ENCODE measurements around the gene SV2C. TPM values are rescaled to one million over a fixed set of nuclear protein-coding genes. Genes with fewer than 3 reads are reported as not detected.

The SV2C gene
- total RNA-seq, 1 experiment from 2014 or later, result 0.09 TPM

DNA sequence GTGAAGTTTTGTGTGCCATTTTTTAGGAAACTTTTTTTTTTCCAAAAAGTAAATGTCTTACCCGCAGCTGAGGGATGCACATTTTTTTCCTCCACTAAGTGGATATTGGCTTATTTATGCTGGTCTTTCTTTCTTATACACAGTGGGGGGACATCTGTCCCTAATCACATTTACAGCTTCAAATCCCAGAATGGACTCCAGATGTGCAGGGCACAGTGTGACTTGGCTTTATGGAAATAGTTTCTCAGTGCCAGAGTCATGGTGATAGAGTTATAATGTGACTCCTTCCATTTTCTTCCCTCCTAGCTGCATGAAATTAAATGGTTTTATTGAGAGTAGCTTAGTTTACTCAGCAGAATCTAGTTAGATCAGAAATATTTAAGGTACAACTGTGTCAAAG is 66.5 kb downstream of the SV2C start:
- CTCF ChIA-PET, result no interaction called here
- no peak overlapping the region for H3K27ac Mint-ChIP-seq
- POLR2A ChIA-PET, result no interaction called here

DNA sequence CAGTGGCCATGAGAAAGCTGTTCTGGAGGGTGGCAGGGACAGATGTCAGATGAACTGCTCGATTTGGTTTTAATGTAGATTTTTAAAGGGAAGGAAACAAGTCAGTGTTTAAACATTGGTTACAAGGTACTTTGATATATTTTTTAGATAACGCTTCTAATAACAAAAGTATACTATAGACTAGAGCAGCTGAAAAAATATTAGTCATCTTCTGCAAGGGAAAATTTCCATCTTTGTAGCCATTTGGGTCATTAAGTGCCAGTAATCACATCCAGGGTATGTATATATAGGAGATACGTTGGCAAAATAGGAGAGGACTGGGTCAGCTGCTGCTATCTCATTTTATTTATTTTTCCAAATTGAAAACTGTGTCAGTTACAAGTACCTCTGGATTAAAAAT is 69.0 kb downstream of the SV2C start:
- H3K4me3 Mint-ChIP-seq, result no peak overlapping the region
- H3K4me1 Mint-ChIP-seq, result peaks cover 15% of the 10 kb centered on the region
- ATAC-seq (no peak), DNase-seq (ENCODE audit: low spot score) (no peak)
- no peaks in the 10 kb centered on the region for H3K9me3 Mint-ChIP-seq
- H3K27ac Mint-ChIP-seq, result no peak overlapping the region
- peaks cover 4% of the 10 kb centered on the region for H3K27me3 Mint-ChIP-seq (ENCODE audit: low read depth)
- ChIA-PET POLR2A (interaction anchor here (1.3 kb wide), 1 partner anchor 14 kb away, joined by 4 read pairs; no protein-coding TSS in a partner anchor), CTCF (interaction anchor here (0.6 to 2.9 kb wide), 2 partner anchors 23 to 561 kb away, joined by 3 to 11 read pairs; no protein-coding TSS in a partner anchor)
- H3K36me3 Mint-ChIP-seq, result no peaks in the 10 kb centered on the region
- no peak for TF ChIP-seq IRF1 (CRISPR knock-in tag; IDR thresholded peaks at IDR 0.05)
- no peak for TF ChIP-seq ARID4B (CRISPR knock-in tag; IDR thresholded peaks at IDR 0.05; ENCODE audit: borderline replicate concordance)
- no peak for TF ChIP-seq NFE2L1 (CRISPR knock-in tag; IDR thresholded peaks at IDR 0.05)

More for the DNA sequence above, 66.5 kb downstream of the SV2C start:
- DNase-seq (ENCODE audit: low spot score) (no peak), ATAC-seq (no peak)
- peaks cover 22% of the 10 kb centered on the region for H3K4me1 Mint-ChIP-seq
- no peaks in the 10 kb centered on the region for H3K36me3 Mint-ChIP-seq
- H3K9me3 Mint-ChIP-seq, result no peaks in the 10 kb centered on the region
- TF ChIP-seq, protein P1, sequence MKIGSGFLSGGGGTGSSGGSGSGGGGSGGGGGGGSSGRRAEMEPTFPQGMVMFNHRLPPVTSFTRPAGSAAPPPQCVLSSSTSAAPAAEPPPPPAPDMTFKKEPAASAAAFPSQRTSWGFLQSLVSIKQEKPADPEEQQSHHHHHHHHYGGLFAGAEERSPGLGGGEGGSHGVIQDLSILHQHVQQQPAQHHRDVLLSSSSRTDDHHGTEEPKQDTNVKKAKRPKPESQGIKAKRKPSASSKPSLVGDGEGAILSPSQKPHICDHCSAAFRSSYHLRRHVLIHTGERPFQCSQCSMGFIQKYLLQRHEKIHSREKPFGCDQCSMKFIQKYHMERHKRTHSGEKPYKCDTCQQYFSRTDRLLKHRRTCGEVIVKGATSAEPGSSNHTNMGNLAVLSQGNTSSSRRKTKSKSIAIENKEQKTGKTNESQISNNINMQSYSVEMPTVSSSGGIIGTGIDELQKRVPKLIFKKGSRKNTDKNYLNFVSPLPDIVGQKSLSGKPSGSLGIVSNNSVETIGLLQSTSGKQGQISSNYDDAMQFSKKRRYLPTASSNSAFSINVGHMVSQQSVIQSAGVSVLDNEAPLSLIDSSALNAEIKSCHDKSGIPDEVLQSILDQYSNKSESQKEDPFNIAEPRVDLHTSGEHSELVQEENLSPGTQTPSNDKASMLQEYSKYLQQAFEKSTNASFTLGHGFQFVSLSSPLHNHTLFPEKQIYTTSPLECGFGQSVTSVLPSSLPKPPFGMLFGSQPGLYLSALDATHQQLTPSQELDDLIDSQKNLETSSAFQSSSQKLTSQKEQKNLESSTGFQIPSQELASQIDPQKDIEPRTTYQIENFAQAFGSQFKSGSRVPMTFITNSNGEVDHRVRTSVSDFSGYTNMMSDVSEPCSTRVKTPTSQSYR (CRISPR knock-in tag; IDR thresholded peaks at IDR 0.05), result no peak
- TF ChIP-seq AFF4 (CRISPR knock-in tag; IDR thresholded peaks at IDR 0.05; ENCODE audit: borderline replicate concordance) (no peak), KAT7 (CRISPR knock-in tag; IDR thresholded peaks at IDR 0.05; ENCODE audit: borderline replicate concordance) (no peak)
- peaks cover 14% of the 10 kb centered on the region for H3K27me3 Mint-ChIP-seq (ENCODE audit: low read depth)
- no peak overlapping the region for H3K4me3 Mint-ChIP-seq

DNA sequence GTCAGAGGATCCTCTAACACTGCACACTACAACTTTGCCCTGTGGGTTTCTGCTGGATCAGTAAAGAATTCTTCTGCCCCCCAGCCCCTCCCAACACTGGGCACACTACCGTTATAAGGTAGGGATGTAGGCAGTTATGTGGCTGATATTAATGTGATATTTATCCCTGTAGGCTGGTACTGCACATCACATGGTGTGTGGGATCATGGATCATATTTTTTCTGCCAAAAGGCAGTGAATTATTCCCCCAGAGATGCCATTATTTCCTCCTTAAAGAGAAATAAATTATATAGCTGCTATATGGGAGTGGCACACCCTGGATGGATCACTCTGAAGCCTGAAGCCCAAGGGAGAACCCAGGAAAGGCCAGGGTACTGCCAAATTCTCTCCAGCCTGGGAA is 69.5 kb downstream of the SV2C start:
- ChIA-PET POLR2A (interaction anchor here (1.3 kb wide), 1 partner anchor 14 kb away, joined by 4 read pairs; no protein-coding TSS in a partner anchor), CTCF (interaction anchor here (2.9 kb wide), 1 partner anchor 23 kb away, joined by 11 read pairs; no protein-coding TSS in a partner anchor)
- Mint-ChIP-seq H3K27ac (no peak overlapping the region), H3K4me1 (peaks cover 15% of the 10 kb centered on the region), H3K36me3 (no peaks in the 10 kb centered on the region), H3K9me3 (no peaks in the 10 kb centered on the region), H3K4me3 (no peak overlapping the region), H3K27me3 (ENCODE audit: low read depth) (peaks cover 4% of the 10 kb centered on the region)
- TF ChIP-seq ZMAT4 (CRISPR knock-in tag; IDR thresholded peaks at IDR 0.05) (no peak), TCF7 (CRISPR knock-in tag; IDR thresholded peaks at IDR 0.05; ENCODE audit: low read depth) (no peak), FOXJ3 (CRISPR knock-in tag; IDR thresholded peaks at IDR 0.05; ENCODE audit: borderline replicate concordance) (no peak), USF1 (CRISPR knock-in tag; IDR thresholded peaks at IDR 0.05) (no peak), ZNF232 (CRISPR knock-in tag; IDR thresholded peaks at IDR 0.05) (no peak), MYBL2 (CRISPR knock-in tag; IDR thresholded peaks at IDR 0.05) (no peak), PRRX2 (CRISPR knock-in tag; IDR thresholded peaks at IDR 0.05) (no peak), NR1H2 (CRISPR knock-in tag; IDR thresholded peaks at IDR 0.05) (no peak)
- TF ChIP-seq, protein P2, sequence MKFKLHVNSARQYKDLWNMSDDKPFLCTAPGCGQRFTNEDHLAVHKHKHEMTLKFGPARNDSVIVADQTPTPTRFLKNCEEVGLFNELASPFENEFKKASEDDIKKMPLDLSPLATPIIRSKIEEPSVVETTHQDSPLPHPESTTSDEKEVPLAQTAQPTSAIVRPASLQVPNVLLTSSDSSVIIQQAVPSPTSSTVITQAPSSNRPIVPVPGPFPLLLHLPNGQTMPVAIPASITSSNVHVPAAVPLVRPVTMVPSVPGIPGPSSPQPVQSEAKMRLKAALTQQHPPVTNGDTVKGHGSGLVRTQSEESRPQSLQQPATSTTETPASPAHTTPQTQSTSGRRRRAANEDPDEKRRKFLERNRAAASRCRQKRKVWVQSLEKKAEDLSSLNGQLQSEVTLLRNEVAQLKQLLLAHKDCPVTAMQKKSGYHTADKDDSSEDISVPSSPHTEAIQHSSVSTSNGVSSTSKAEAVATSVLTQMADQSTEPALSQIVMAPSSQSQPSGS (CRISPR knock-in tag; IDR thresholded peaks at IDR 0.05; ENCODE audit: borderline replicate concordance, low read depth), result no peak
- ATAC-seq (no peak), DNase-seq (ENCODE audit: low spot score) (no peak)
